ENCODE measurements around the gene OSBPL2.

- no peak for TF ChIP-seq POLR2AphosphoS5 (IDR thresholded peaks at IDR 0.05; ENCODE audit: low read depth, low read length)
- TF ChIP-seq POLR2A (IDR thresholded peaks at IDR 0.05; ENCODE audit: low read depth, low read length) = no peak
Measured at GRCh38 chr20:62227591-62227976, 10.7 kb upstream of the OSBPL2 start.
